Measurements from ENCODE around the gene LSM7.

GRCh38 chr19:2274185-2274711 lies 54.1 kb downstream of the LSM7 start:
- TF ChIP-seq CTCF (IDR thresholded peaks at IDR 0.05) (no peak), POLR2A (IDR thresholded peaks at IDR 0.05) (no peak)
